Upper lobe of left lung (tissue), 4 donors: Measurements from ENCODE around the gene MYBBP1A.

Experiments
- EP300 ChIP-seq, 4 donors: sonication (generic); formaldehyde crosslinking; IDR thresholded peaks; one replicate each; pipeline ENCODE4 v1.5.1; 2017; ENCODE audit warnings: antibody characterized with exemption in 4 of 4, control low read depth in 2 of 4
- POLR2A ChIP-seq, 4 donors: fragments of 450-650 bp; IDR thresholded peaks; one replicate each; pipeline ENCODE4 v1.5.1; 2016 to 2017; ENCODE audit warnings: antibody characterized with exemption in 4 of 4, mild to moderate bottlenecking in 2 of 4
- POLR2AphosphoS5 ChIP-seq, 2 donors: sonication (generic); formaldehyde crosslinking; IDR thresholded peaks; one replicate each; pipeline ENCODE4 v1.5.1; 2017; ENCODE audit warnings: antibody characterized with exemption in 2 of 2
- TF ChIP-seq, protein P1 (sequence below), 6 experiments: fragments of 450-650 bp in 4 of 6; fragments of 200-600 bp in 2 of 6; sonication (generic) in 2 of 6; IDR thresholded peaks; one replicate each; pipeline ENCODE4 v1.5.1; 2016 to 2019; ENCODE audit warnings: antibody characterized with exemption in 6 of 6

GRCh38 chr17:4558347-4558971, 3.3 kb upstream of the MYBBP1A start:
- TF ChIP-seq POLR2AphosphoS5 (IDR thresholded peaks at IDR 0.05) (no peak), EP300 (IDR thresholded peaks at IDR 0.05) (no peak), POLR2A (IDR thresholded peaks at IDR 0.05) (no peak)
- TF ChIP-seq, protein P1, sequence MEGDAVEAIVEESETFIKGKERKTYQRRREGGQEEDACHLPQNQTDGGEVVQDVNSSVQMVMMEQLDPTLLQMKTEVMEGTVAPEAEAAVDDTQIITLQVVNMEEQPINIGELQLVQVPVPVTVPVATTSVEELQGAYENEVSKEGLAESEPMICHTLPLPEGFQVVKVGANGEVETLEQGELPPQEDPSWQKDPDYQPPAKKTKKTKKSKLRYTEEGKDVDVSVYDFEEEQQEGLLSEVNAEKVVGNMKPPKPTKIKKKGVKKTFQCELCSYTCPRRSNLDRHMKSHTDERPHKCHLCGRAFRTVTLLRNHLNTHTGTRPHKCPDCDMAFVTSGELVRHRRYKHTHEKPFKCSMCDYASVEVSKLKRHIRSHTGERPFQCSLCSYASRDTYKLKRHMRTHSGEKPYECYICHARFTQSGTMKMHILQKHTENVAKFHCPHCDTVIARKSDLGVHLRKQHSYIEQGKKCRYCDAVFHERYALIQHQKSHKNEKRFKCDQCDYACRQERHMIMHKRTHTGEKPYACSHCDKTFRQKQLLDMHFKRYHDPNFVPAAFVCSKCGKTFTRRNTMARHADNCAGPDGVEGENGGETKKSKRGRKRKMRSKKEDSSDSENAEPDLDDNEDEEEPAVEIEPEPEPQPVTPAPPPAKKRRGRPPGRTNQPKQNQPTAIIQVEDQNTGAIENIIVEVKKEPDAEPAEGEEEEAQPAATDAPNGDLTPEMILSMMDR (IDR thresholded peaks at IDR 0.05): no peak
